KMS-11 (cell line): ENCODE results near the gene GAA.

Experiments used
- H2AFZ ChIP-seq: fragments of 200-600 bp; sonication (generic); 2 replicates; pipeline ENCODE4 v1.6.1; 2016; ENCODE audit warnings: antibody characterized with exemption, mixed run types, low read depth
- H3K27ac ChIP-seq: fragments of 200-600 bp; sonication (generic); 2 replicates; pipeline ENCODE4 v1.6.1; 2016; ENCODE audit warnings: mild to moderate bottlenecking, mixed run types
- H3K27me3 ChIP-seq: fragments of 200-600 bp; sonication (generic); 2 replicates; pipeline ENCODE4 v1.6.1; 2017; ENCODE audit warnings: mild to moderate bottlenecking, low read depth, mixed run types, moderate library complexity; ENCODE audit not compliant: insufficient read depth
- H3K36me3 ChIP-seq: fragments of 200-600 bp; sonication (generic); 2 replicates; pipeline ENCODE4 v1.6.1; 2017; ENCODE audit warnings: mild to moderate bottlenecking, mixed run types; ENCODE audit not compliant: insufficient read depth
- H3K4me1 ChIP-seq: fragments of 200-600 bp; sonication (generic); 2 replicates; pipeline ENCODE4 v1.6.1; 2016; ENCODE audit warnings: mild to moderate bottlenecking, low read depth, mixed run types; ENCODE audit not compliant: poor library complexity, severe bottlenecking
- H3K4me2 ChIP-seq: fragments of 200-600 bp; sonication (generic); 2 replicates; pipeline ENCODE4 v1.7.0; 2016; ENCODE audit warnings: mild to moderate bottlenecking, mixed run types
- H3K4me3 ChIP-seq: fragments of 200-600 bp; sonication (generic); IDR thresholded peaks from 2 replicates; pipeline ENCODE4 v1.6.1; 2017; ENCODE audit warnings: low read depth, low read length, mixed read lengths; ENCODE audit not compliant: insufficient read depth
- H3K79me2 ChIP-seq: fragments of 200-600 bp; sonication (generic); 2 replicates; pipeline ENCODE4 v1.6.1; 2016; ENCODE audit warnings: low read depth, mixed run types; ENCODE audit not compliant: insufficient read depth
- H3K9ac ChIP-seq: fragments of 200-600 bp; sonication (generic); 2 replicates; pipeline ENCODE4 v1.6.1; 2016; ENCODE audit warnings: mild to moderate bottlenecking, mixed run types
- H4K20me1 ChIP-seq: fragments of 200-600 bp; sonication (generic); 2 replicates; pipeline ENCODE4 v1.6.1; 2016; ENCODE audit warnings: mild to moderate bottlenecking, mixed run types; ENCODE audit not compliant: insufficient read depth
- TF ChIP-seq, protein P1 (sequence below): fragments of 200-600 bp; sonication (generic); conservative IDR thresholded peaks from 2 replicates; pipeline ENCODE4 v1.6.1; 2017; ENCODE audit warnings: low read depth, mild to moderate bottlenecking, antibody characterized with exemption, low read length, moderate library complexity, mixed read lengths

GAA gene

DNA sequence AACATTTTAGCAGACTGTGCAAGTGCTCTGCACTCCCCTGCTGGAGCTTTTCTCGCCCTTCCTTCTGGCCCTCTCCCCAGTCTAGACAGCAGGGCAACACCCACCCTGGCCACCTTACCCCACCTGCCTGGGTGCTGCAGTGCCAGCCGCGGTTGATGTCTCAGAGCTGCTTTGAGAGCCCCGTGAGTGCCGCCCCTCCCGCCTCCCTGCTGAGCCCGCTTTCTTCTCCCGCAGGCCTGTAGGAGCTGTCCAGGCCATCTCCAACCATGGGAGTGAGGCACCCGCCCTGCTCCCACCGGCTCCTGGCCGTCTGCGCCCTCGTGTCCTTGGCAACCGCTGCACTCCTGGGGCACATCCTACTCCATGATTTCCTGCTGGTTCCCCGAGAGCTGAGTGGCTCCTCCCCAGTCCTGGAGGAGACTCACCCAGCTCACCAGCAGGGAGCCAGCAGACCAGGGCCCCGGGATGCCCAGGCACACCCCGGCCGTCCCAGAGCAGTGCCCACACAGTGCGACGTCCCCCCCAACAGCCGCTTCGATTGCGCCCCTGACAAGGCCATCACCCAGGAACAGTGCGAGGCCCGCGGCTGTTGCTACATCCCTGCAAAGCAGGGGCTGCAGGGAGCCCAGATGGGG lies 3.1 kb downstream of the GAA start:
- Histone ChIP-seq H3K9ac (no peak overlapping the region), H3K4me1 (peaks cover 17% of the 10 kb centered on the region), H4K20me1 (no peaks in the 10 kb centered on the region), H3K4me3 (no peak overlapping the region), H3K36me3 (no peaks in the 10 kb centered on the region), H3K79me2 (no peaks in the 10 kb centered on the region), H3K27me3 (peaks cover 8% of the 10 kb centered on the region), H2AFZ (no peak overlapping the region), H3K4me2 (no peak overlapping the region), H3K27ac (no peak overlapping the region)
- TF ChIP-seq, protein P1, sequence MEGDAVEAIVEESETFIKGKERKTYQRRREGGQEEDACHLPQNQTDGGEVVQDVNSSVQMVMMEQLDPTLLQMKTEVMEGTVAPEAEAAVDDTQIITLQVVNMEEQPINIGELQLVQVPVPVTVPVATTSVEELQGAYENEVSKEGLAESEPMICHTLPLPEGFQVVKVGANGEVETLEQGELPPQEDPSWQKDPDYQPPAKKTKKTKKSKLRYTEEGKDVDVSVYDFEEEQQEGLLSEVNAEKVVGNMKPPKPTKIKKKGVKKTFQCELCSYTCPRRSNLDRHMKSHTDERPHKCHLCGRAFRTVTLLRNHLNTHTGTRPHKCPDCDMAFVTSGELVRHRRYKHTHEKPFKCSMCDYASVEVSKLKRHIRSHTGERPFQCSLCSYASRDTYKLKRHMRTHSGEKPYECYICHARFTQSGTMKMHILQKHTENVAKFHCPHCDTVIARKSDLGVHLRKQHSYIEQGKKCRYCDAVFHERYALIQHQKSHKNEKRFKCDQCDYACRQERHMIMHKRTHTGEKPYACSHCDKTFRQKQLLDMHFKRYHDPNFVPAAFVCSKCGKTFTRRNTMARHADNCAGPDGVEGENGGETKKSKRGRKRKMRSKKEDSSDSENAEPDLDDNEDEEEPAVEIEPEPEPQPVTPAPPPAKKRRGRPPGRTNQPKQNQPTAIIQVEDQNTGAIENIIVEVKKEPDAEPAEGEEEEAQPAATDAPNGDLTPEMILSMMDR = no peak

DNA sequence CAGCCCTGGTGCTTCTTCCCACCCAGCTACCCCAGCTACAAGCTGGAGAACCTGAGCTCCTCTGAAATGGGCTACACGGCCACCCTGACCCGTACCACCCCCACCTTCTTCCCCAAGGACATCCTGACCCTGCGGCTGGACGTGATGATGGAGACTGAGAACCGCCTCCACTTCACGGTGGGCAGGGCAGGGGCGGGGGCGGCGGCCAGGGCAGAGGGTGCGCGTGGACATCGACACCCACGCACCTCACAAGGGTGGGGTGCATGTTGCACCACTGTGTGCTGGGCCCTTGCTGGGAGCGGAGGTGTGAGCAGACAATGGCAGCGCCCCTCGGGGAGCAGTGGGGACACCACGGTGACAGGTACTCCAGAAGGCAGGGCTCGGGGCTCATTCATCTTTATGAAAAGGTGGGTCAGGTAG lies 3.6 kb downstream of the GAA start:
- TF ChIP-seq, protein P1 = no peak
- H3K9ac ChIP-seq = no peak overlapping the region
- no peak overlapping the region for H2AFZ ChIP-seq
- peaks cover 4% of the 10 kb centered on the region for H3K27me3 ChIP-seq
- H3K4me3 ChIP-seq = no peak overlapping the region
- no peaks in the 10 kb centered on the region for H3K36me3 ChIP-seq
- no peak overlapping the region for H3K27ac ChIP-seq
- H4K20me1 ChIP-seq = no peaks in the 10 kb centered on the region
- no peaks in the 10 kb centered on the region for H3K79me2 ChIP-seq
- peaks cover 17% of the 10 kb centered on the region for H3K4me1 ChIP-seq
- no peak overlapping the region for H3K4me2 ChIP-seq

DNA sequence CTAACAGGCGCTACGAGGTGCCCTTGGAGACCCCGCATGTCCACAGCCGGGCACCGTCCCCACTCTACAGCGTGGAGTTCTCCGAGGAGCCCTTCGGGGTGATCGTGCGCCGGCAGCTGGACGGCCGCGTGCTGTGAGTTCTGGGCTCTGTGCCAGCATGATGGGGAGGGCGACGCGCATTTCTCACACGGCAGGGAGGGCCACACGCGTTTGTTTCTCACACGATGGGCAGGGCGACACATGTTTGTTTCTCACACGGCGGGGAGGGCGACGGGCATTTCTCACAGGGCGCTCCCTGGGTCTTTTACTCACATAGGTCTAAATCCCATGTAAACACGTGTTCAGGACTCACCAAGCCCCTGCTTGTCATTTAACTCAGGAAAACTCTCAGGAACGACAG lies 4.4 kb downstream of the GAA start:
- Histone ChIP-seq H3K27ac (no peak overlapping the region), H4K20me1 (no peaks in the 10 kb centered on the region), H3K79me2 (no peaks in the 10 kb centered on the region), H3K4me3 (no peak overlapping the region), H2AFZ (no peak overlapping the region), H3K4me1 (peaks cover 11% of the 10 kb centered on the region), H3K27me3 (no peaks in the 10 kb centered on the region), H3K9ac (no peak overlapping the region), H3K36me3 (no peaks in the 10 kb centered on the region), H3K4me2 (no peak overlapping the region)
- TF ChIP-seq, protein P1 = no peak

DNA sequence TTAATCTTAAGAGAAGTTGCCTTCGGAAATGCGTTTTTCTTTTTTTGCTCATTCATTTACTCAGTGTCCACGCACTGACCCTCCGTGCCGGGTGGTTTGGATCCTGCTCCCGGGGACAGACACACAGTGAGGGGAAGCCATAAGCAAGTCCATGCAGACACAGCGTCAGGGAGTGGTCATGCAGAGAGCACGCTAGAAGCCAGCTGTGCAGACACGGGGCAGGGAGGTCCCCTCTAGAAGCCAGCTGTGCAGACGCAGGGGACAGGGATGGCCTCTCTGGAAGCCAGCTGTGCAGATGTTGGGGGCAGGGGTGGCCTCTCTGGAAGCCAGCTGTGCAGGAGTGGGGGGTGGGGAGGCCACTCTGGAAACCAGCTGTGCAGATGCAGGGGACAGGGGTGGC lies 4.8 kb downstream of the GAA start:
- Histone ChIP-seq H3K4me3 (no peak overlapping the region), H3K36me3 (no peaks in the 10 kb centered on the region), H2AFZ (no peak overlapping the region), H3K9ac (no peak overlapping the region), H3K4me1 (peaks cover 9% of the 10 kb centered on the region), H3K27me3 (no peaks in the 10 kb centered on the region), H3K4me2 (no peak overlapping the region), H3K27ac (no peak overlapping the region), H3K79me2 (no peaks in the 10 kb centered on the region), H4K20me1 (no peaks in the 10 kb centered on the region)
- TF ChIP-seq, protein P1 = no peak
